Stimulated activated CD8-positive, alpha-beta memory T cell treated with anti-CD3 and anti-CD28 coated beads, Interleukin-7, amount 100 ng/mL, for 24 hours (primary cell): Measurements from ENCODE around the gene APBA2.

Experiments
- DNase-seq: peaks from one replicate; pipeline ENCODE4 v3.0.0-alpha.2; 2020; ENCODE audit warnings: low read depth

Gene APBA2

GRCh38 chr15:29058903-29059539 lies 173.2 kb downstream of the APBA2 start:
- DNase-seq: no peak

GRCh38 chr15:29059871-29060640 lies 174.3 kb downstream of the APBA2 start:
- no peak for DNase-seq

GRCh38 chr15:29061746-29062145 lies 176.0 kb downstream of the APBA2 start:
- no peak for DNase-seq

DNA sequence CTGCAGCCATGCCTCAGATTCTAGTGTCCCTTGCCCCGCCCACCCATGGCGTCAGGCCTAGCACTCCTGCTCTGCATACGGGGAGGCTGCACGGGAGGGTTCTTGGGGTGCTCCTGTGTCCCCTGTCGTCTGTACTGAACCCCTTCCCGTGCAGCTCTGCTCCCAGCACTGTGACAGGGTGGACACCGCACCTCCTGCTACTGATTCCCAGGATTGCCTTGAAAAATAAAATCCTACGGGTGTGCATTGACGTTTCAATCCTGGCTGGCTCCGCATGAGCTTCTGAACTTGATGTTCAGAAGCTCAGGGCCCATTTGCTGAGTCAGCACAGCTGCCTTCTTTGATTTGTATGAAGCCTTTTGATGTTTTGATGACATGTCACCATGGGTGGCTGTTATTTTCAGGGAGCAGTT lies 176.4 kb downstream of the APBA2 start:
- DNase-seq: no peak

DNA sequence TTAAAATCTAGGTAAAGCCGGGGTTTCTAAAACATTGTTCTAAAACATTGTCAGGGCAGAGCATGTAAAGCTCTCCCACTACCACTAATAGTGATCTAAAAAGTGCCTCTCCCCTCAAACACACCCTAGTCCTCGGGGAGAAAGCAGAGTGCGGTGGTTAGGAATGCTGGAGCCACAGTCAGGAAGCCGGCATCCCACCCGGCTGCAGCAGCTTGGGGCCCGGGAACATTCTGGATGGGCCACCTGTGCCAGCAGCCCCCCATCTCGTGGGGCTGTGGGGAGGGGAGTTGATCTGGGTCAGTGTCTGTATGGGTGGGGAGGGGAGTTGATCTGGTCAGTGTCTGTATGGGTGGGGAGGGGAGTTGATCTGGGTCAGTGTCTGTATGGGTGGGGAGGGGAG lies 176.9 kb downstream of the APBA2 start:
- DNase-seq: no peak

- DNase-seq: no peak
These were observed 177.9 kb downstream of the APBA2 start for GRCh38 chr15:29063646-29064045.

- DNase-seq: no peak
These were observed 178.5 kb downstream of the APBA2 start for GRCh38 chr15:29064290-29064689.

GRCh38 chr15:29064731-29065130 lies 179.0 kb downstream of the APBA2 start:
- DNase-seq: no peak

DNA sequence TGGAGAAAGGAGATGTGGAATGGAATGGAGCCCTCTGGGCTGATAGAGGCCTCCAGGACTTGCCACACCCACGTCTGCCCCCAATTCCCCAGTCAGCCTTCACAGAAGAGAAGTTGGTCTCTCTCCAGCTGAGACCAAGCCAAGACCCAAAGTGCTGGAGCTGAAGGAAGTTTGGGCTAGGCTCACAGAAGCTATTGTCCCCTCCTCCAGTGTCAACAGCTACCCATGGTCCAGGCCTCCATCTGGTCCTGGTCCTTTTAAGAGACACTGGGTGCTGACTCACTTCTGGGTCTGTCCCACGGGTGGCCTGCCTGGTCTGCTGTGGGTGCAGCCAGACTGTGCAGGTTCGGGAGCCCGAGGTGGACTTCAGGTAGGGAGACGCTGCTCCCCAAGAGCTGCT lies 179.8 kb downstream of the APBA2 start:
- DNase-seq: no peak

DNA sequence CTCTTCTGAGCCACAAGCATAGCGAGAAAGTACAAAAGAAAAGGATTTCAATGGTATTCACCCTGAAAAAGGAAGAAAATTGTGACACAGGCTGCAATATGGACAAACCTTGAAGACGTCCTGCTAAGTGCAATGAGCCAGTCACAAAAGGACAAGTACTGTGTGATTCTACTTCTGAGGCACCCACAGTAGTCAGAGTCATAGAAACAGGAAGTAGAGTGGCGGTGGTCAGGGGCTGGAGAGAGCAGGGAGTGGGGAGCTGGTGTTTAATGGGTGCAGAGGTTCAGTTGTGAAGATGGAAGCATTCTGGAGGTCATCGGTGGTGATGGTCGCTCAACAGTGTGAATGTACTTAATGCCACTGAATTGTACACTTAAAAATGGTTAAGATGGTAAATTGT lies 180.5 kb downstream of the APBA2 start:
- no peak for DNase-seq

DNA sequence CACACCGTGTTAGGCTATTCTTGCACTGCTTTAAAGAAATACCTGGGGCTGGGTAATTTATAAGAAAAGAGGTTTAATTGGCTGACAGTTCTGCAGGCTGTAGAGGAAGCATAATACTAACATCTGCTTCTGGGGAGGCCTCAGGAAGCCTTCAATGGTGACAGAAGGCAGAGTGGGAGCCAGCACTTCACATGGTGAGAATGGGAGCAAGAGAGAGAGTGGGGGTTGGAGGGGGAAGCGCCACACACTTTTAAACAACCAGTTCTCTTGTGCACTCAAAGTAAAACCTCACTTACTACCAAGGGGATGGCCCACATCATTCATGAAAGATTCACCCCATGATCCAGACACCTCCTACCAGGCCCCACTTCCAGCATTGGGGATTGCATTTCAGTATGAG lies 181.1 kb downstream of the APBA2 start:
- no peak for DNase-seq

GRCh38 chr15:29067949-29068348 lies 182.2 kb downstream of the APBA2 start:
- DNase-seq: no peak

- DNase-seq: no peak
These were observed 184.9 kb downstream of the APBA2 start for GRCh38 chr15:29070471-29071231.

- no peak for DNase-seq
These were observed 185.6 kb downstream of the APBA2 start for GRCh38 chr15:29071232-29071881.

- no peak for DNase-seq
These were observed 186.1 kb downstream of the APBA2 start for GRCh38 chr15:29071882-29072273.

GRCh38 chr15:29072444-29072843 lies 186.7 kb downstream of the APBA2 start:
- DNase-seq: no peak

DNA sequence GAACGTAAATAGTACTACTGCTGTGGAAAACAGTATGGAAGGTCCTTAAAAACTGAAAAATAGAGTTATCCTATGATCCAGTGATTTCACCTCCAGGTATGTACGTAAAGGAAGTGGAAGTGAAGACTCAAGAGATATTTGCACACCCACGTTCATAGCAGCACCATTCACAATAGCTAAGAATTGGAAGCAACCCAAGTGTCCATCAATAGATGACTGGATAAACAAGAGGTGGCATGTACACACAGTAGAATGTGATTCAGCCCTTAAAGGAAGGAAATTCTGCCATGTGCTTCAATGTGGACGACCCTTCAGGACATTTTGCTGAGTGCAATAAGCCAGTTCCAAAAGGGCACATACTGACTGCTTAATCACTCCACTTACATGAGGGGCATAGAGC lies 188.3 kb downstream of the APBA2 start:
- no peak for DNase-seq

DNA sequence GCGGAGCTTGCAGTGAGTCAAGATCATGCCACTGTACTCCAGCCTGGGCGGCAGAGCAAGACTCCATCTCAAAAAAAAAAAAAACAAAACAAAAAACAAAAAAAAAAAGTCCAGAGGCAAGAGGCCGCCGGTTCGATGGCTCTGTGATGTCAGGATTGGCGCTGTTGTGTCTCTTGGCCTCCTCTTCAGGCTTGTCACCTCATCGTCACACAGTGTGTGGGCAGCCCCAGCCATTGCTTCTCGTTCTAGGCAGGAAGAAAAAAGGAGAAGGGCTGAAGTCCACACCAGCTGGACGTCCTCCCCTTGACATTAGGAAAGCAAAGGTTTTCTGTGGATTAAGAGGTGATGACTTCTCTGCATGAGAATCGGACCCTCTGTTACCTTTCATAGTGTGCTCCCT lies 192.8 kb downstream of the APBA2 start:
- no peak for DNase-seq

DNA sequence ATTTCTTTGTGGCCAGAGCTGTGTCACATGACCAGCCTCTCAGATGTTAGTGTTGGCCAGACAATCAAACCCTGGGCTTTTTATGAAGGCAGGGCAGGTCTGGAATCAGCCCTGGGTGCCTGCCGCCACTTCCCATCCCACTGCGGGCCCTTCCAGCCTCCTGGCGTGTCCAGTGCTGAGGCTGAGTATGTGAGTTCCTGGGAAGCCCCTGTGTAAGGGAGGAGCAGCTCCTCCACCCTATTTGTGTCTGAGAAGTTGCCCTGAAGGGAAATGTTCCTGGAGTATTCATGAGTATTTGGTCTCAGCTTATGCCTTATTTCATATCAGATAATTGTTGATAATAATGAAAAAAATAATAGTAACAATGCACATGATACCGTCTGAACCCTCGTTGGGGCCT lies 193.7 kb downstream of the APBA2 start:
- DNase-seq: no peak

DNA sequence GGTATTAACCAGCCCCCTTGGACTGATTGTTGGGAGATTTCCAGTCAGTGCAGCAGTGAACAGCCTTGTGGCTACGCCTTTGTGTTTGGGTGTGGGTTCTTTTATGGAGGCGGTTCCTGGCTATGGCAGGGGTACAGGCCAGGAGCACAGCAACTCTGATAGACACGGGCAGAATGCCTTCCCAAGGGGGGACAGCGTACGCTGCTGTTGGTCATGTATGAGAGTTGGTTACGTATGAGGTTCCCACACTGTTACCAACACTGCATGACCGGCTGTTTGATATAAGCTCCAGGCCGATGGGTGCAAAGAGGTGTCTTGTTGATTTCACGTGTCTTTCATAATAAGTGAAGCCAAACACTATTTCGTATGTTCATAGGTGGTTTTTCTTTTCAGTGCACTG lies 196.0 kb downstream of the APBA2 start:
- DNase-seq: no peak

DNA sequence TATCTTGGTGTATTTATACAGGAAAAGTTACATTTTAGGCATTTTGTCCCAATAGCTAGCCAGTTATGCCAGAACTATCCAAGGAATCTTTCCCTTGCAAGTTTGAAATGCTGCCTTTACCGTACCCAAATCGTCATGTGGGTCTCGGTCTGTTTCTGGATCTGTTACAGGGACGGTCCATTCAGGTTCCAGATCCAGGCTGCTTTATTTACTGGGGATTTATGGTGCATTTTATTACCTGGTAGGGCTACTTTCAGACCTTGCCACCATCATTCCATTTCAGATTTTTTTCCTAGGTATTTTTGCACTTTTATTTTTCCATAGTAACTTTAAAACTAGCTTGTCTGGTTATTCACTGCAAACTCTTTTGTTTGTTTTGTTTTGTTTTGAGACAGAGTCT lies 197.4 kb downstream of the APBA2 start:
- no peak for DNase-seq

GRCh38 chr15:29083858-29084257 lies 198.1 kb downstream of the APBA2 start:
- no peak for DNase-seq

GRCh38 chr15:29086001-29086400 lies 200.2 kb downstream of the APBA2 start:
- no peak for DNase-seq
